Measurements from ENCODE around the gene PHTF1.

The PHTF1 gene

GRCh38 chr1:113765306-113766230 is 6.3 kb upstream of the PHTF1 start:
- TF ChIP-seq ZBTB7A (IDR thresholded peaks at IDR 0.05; ENCODE audit: low read depth) (no peak), EP300 (IDR thresholded peaks at IDR 0.05; ENCODE audit: borderline replicate concordance) (no peak), TEAD4 (IDR thresholded peaks at IDR 0.05) (no peak), MAX (IDR thresholded peaks at IDR 0.05) (no peak), USF1 (IDR thresholded peaks at IDR 0.05) (no peak), TAF1 (IDR thresholded peaks at IDR 0.05; ENCODE audit: low read depth) (no peak), EGR1 (IDR thresholded peaks at IDR 0.05) (no peak), FOXM1 (IDR thresholded peaks at IDR 0.05; ENCODE audit: borderline replicate concordance, low read depth) (no peak), RAD21 (IDR thresholded peaks at IDR 0.05; ENCODE audit: low read depth) (no peak), CEBPB (IDR thresholded peaks at IDR 0.05) (no peak), CREB1 (IDR thresholded peaks at IDR 0.05; ENCODE audit: low read depth) (no peak), YY1 (IDR thresholded peaks at IDR 0.05; ENCODE audit: low read depth) (no peak), TCF12 (IDR thresholded peaks at IDR 0.05; ENCODE audit: low read depth) (no peak), NFIC (IDR thresholded peaks at IDR 0.05) (no peak)
- TF ChIP-seq, protein P1, sequence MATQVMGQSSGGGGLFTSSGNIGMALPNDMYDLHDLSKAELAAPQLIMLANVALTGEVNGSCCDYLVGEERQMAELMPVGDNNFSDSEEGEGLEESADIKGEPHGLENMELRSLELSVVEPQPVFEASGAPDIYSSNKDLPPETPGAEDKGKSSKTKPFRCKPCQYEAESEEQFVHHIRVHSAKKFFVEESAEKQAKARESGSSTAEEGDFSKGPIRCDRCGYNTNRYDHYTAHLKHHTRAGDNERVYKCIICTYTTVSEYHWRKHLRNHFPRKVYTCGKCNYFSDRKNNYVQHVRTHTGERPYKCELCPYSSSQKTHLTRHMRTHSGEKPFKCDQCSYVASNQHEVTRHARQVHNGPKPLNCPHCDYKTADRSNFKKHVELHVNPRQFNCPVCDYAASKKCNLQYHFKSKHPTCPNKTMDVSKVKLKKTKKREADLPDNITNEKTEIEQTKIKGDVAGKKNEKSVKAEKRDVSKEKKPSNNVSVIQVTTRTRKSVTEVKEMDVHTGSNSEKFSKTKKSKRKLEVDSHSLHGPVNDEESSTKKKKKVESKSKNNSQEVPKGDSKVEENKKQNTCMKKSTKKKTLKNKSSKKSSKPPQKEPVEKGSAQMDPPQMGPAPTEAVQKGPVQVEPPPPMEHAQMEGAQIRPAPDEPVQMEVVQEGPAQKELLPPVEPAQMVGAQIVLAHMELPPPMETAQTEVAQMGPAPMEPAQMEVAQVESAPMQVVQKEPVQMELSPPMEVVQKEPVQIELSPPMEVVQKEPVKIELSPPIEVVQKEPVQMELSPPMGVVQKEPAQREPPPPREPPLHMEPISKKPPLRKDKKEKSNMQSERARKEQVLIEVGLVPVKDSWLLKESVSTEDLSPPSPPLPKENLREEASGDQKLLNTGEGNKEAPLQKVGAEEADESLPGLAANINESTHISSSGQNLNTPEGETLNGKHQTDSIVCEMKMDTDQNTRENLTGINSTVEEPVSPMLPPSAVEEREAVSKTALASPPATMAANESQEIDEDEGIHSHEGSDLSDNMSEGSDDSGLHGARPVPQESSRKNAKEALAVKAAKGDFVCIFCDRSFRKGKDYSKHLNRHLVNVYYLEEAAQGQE (IDR thresholded peaks at IDR 0.05; ENCODE audit: low read depth): no peak

DNA sequence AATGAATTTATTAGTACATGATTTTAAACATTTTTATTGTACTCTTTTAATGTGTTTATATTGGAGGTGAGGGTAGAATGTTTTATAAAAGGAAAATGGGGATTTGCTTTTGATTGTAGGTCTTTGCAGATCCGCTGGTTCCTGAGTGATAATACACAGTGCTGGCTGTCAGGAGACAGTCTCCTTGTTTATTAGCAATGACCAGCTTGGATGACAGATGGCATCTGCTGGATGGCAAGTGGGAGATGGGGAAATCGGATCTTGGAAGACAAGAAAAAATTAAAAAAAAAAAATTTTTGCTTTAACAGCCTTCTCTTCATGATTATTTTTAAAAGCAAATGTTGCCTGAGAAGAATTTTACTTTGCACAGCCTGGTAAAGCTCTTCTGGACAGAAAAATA is 4.4 kb upstream of the PHTF1 start:
- TF ChIP-seq FOXM1 (IDR thresholded peaks at IDR 0.05; ENCODE audit: borderline replicate concordance, low read depth): no peak
- TF ChIP-seq NFIC (IDR thresholded peaks at IDR 0.05): no peak
- no peak for TF ChIP-seq CREB1 (IDR thresholded peaks at IDR 0.05; ENCODE audit: low read depth)
- no peak for TF ChIP-seq RAD21 (IDR thresholded peaks at IDR 0.05; ENCODE audit: low read depth)
- TF ChIP-seq USF1 (IDR thresholded peaks at IDR 0.05): no peak
- no peak for TF ChIP-seq TCF12 (IDR thresholded peaks at IDR 0.05; ENCODE audit: low read depth)
- no peak for TF ChIP-seq MAX (IDR thresholded peaks at IDR 0.05)
- TF ChIP-seq, protein P1 (IDR thresholded peaks at IDR 0.05; ENCODE audit: low read depth): no peak
- no peak for TF ChIP-seq TEAD4 (IDR thresholded peaks at IDR 0.05)
- TF ChIP-seq CEBPB (IDR thresholded peaks at IDR 0.05): no peak
- no peak for TF ChIP-seq TAF1 (IDR thresholded peaks at IDR 0.05; ENCODE audit: low read depth)
- no peak for TF ChIP-seq ZBTB7A (IDR thresholded peaks at IDR 0.05; ENCODE audit: low read depth)
- TF ChIP-seq EGR1 (IDR thresholded peaks at IDR 0.05): no peak

- TF ChIP-seq USF1 (IDR thresholded peaks at IDR 0.05) (no peak), TCF12 (IDR thresholded peaks at IDR 0.05; ENCODE audit: low read depth) (no peak)
Observed at GRCh38 chr1:113761937-113762336, 2.7 kb upstream of the PHTF1 start.

GRCh38 chr1:113760102-113761080 is 1.1 kb upstream of the PHTF1 start:
- TF ChIP-seq TAF1 (IDR thresholded peaks at IDR 0.05; ENCODE audit: low read depth) (no peak), FOXM1 (IDR thresholded peaks at IDR 0.05; ENCODE audit: borderline replicate concordance, low read depth) (no peak), EP300 (IDR thresholded peaks at IDR 0.05; ENCODE audit: borderline replicate concordance) (no peak), CREB1 (IDR thresholded peaks at IDR 0.05; ENCODE audit: low read depth) (no peak), YY1 (IDR thresholded peaks at IDR 0.05; ENCODE audit: low read depth) (no peak), ZBTB7A (IDR thresholded peaks at IDR 0.05; ENCODE audit: low read depth) (no peak)
- TF ChIP-seq, protein P1 (IDR thresholded peaks at IDR 0.05; ENCODE audit: low read depth): no peak
